ENCODE results near the gene PNISR.

PNISR gene

DNA sequence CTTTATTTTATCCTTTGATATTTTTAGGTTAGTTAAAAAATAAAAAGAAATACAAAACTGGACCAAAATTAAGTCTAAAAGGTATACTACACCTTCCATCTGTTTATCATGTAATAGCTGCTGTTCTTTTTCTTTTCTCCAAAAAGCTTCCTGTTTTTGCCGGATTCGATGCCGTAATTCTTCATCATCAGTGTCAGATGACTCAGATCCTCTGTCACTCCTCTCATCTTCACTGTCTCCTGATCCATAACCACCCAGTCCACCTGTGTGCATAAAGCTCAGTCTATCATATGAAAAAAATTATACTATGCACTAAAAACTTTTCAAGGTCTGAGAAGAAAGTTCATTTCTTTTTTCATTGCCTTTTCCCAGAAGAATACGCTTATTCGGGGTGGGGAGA, 22.7 kb downstream of the PNISR start:
- no peaks in the 10 kb centered on the region for H3K4me1 ChIP-seq (ENCODE audit: insufficient read depth, low read length)
- no peak overlapping the region for H3K4me3 ChIP-seq (ENCODE audit: low read length)
- H3K9me3 ChIP-seq (ENCODE audit: insufficient read depth, low read depth, low read length): no peaks in the 10 kb centered on the region
- no peak overlapping the region for H3K9ac ChIP-seq (ENCODE audit: low read depth, low read length)
- H3K27me3 ChIP-seq (ENCODE audit: insufficient read depth, low read length): no peaks in the 10 kb centered on the region
- H3K27ac ChIP-seq (ENCODE audit: low read length): no peak overlapping the region
- H3K36me3 ChIP-seq (ENCODE audit: insufficient read depth, low read depth, low read length): peaks cover 100% of the 10 kb centered on the region

DNA sequence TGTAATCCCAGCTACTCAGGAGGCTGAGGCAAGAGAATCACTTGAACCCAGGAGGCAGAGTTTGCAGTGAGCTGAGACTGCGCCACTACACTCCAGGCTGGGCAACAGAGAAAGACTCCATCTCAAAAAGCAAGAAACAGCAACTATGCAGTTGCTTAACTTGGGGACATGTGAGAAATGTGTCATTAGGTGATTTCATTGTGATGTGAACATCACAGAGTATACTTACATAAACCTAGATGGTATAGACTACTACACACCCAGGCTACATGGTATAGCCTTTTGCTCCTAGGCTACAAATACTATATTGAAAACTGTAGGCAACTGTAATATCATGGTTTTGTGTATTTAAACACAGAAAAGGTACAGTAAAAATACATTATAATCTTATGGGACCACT, 27.8 kb downstream of the PNISR start:
- no peaks in the 10 kb centered on the region for H3K9me3 ChIP-seq (ENCODE audit: insufficient read depth, low read depth, low read length)
- peaks cover 3% of the 10 kb centered on the region; the same call in 1 of the 2 replicates for H3K4me1 ChIP-seq (ENCODE audit: insufficient read depth, low read length)
- H3K27me3 ChIP-seq (ENCODE audit: insufficient read depth, low read length): no peaks in the 10 kb centered on the region
- H3K36me3 ChIP-seq (ENCODE audit: insufficient read depth, low read depth, low read length): peaks cover 51% of the 10 kb centered on the region
- no peak overlapping the region for H3K4me3 ChIP-seq (ENCODE audit: low read length)
- H3K27ac ChIP-seq (ENCODE audit: low read length): no peak overlapping the region
- H3K9ac ChIP-seq (ENCODE audit: low read depth, low read length): no peak overlapping the region

DNA sequence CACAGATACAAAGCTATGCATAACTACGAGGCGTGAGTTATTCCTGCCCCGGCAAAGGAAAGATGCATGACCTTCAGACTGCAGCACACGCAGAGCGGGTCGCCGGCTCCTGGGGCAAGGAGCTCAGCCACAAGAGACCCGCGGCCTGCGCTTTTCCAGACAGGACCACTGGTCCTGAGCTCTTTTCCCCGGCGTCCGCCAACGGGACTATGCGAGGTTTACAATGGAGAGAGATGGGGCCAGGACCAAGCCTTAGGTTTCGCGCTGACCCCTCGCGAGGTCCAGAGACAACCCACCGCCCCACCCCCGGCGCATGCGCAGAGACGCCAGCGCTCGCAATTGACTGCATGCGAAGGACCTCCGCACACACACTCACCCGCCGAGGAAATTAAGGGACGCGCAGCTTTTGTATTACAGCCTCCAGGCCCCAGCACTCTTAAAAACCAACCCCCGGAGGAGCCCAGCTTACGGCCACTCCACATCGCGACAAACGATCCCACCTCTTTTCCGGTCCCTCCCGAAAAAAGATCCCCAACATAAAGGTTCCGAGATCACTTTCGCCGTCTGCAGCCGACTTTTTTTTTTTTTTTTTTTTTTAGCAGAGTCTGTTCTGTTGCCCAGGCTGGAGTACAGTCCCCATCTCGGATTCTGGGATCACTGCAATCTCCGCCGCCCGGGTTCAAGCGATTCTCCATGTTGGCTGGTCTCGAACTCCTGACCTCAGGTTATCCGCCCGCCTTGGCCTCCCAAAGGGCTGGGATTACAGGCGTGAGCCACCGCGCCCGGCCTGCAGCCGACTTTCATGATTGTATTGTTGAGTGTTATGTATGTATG, 31.2 kb downstream of the PNISR start, which contains the start of gene COQ3:
Gene COQ3 (minus strand): TSS at position 498 of the 834 bp plus-strand sequence. CDS start 16 bp downstream, at position 482.
- Histone ChIP-seq H3K27ac (ENCODE audit: low read length) (peak within 1 kb of the TSS; percentile 74), H3K4me1 (ENCODE audit: insufficient read depth, low read length) (peaks cover 3% of the 10 kb centered on the region; the same call in 1 of the 2 replicates), H3K27me3 (ENCODE audit: insufficient read depth, low read length) (no peaks in the 10 kb centered on the region), H3K9ac (ENCODE audit: low read depth, low read length) (peak within 1 kb of the TSS; percentile 97), H3K9me3 (ENCODE audit: insufficient read depth, low read depth, low read length) (no peaks in the 10 kb centered on the region), H3K4me3 (ENCODE audit: low read length) (peak within 1 kb of the TSS; percentile 93), H3K36me3 (ENCODE audit: insufficient read depth, low read depth, low read length) (peaks cover 17% of the 10 kb centered on the region)

DNA sequence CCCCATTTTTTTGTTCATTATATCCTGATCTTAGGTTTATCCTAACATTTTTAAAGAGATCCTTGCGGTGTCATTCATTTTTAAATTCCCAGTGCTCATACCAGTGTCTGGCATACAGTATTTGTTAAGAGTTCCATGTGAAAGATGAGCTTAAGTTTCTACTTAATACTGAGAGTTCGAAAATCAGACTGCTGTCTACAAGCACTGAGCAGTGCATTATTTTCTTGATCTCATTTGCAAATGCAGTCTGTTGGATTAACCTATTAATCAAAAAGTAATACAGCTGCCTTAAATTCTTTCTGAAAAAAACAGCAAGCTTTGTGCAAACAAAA, 31.8 kb downstream of the PNISR start:
- Histone ChIP-seq H3K9me3 (ENCODE audit: insufficient read depth, low read depth, low read length) (no peaks in the 10 kb centered on the region), H3K27ac (ENCODE audit: low read length) (peak overlapping the region; percentile 74), H3K27me3 (ENCODE audit: insufficient read depth, low read length) (no peaks in the 10 kb centered on the region), H3K4me1 (ENCODE audit: insufficient read depth, low read length) (peaks cover 3% of the 10 kb centered on the region; the same call in 1 of the 2 replicates), H3K36me3 (ENCODE audit: insufficient read depth, low read depth, low read length) (peaks cover 12% of the 10 kb centered on the region), H3K4me3 (ENCODE audit: low read length) (peak overlapping the region; percentile 93), H3K9ac (ENCODE audit: low read depth, low read length) (peak overlapping the region; percentile 97)

DNA sequence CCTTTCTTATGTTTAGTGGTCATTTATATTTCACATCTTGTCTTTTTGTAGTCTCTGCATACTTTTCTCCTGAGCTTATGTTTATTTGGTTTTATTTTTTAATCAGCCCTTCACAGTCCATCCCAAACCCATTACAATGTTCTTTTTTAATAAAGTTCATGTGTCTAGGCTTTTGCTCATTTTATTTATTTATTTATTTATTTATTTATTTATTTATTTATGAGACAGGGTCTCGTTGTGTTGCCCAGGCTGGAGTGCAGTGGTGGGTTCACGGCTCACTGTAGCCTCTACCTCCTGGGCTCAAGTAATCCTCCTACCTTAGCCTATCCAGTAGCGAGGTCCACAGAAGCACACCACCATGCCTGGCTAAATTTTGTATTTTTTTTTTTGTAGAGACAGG, 34.2 kb downstream of the PNISR start:
- Histone ChIP-seq H3K36me3 (ENCODE audit: insufficient read depth, low read depth, low read length) (no peaks in the 10 kb centered on the region), H3K27me3 (ENCODE audit: insufficient read depth, low read length) (no peaks in the 10 kb centered on the region), H3K27ac (ENCODE audit: low read length) (no peak overlapping the region)

DNA sequence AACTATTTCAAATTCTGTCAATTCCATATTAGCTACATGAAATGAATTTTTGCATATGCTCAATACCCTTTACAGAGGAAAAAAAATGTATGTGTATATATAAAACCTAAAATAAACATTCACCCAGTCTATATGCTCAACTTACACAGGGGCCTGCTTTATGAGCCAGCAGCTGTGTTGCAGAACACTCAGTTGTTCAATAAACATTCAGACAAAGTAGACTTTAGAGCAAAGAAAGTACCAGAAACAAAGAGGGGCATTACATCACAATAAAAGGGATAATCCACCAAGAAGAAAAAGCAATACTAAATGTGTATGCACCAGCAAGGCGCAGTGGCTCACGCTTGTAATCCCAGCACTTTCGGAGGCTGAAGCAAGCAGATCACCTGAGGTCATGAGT, 40.6 kb downstream of the PNISR start:
- no peak overlapping the region for H3K4me3 ChIP-seq (ENCODE audit: low read length)

More for the DNA sequence above, 34.2 kb downstream of the PNISR start:
- H3K4me3 ChIP-seq (ENCODE audit: low read length): no peak overlapping the region
- H3K9me3 ChIP-seq (ENCODE audit: insufficient read depth, low read depth, low read length): no peaks in the 10 kb centered on the region
- peaks cover 3% of the 10 kb centered on the region; the same call in 1 of the 2 replicates for H3K4me1 ChIP-seq (ENCODE audit: insufficient read depth, low read length)
- H3K9ac ChIP-seq (ENCODE audit: low read depth, low read length): no peak overlapping the region

DNA sequence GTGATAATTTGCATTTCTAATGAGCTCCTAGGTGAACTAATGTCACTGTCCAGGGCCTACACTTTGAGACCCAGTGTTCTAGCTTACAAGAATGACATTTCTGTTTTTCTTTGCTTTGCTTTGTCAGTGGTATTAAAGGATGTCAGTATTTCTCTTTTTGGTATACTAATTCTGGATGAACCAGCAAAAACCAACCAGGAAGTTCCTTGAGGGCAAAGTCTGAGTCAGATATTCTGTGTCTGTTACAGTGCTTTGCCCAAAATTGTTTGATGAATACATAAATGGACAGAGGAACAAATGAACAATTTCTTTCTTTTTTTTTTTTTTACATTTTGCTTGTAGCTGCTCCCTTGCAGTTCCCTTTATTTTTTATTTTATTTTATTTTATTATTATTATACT, 46.5 kb downstream of the PNISR start:
- no peaks in the 10 kb centered on the region for H3K36me3 ChIP-seq (ENCODE audit: insufficient read depth, low read depth, low read length)

More for the DNA sequence above, 40.6 kb downstream of the PNISR start:
- H3K9me3 ChIP-seq (ENCODE audit: insufficient read depth, low read depth, low read length): no peaks in the 10 kb centered on the region
- H3K4me1 ChIP-seq (ENCODE audit: insufficient read depth, low read length): no peaks in the 10 kb centered on the region
- H3K27ac ChIP-seq (ENCODE audit: low read length): no peak overlapping the region
- H3K36me3 ChIP-seq (ENCODE audit: insufficient read depth, low read depth, low read length): no peaks in the 10 kb centered on the region
- no peak overlapping the region for H3K9ac ChIP-seq (ENCODE audit: low read depth, low read length)
- H3K27me3 ChIP-seq (ENCODE audit: insufficient read depth, low read length): no peaks in the 10 kb centered on the region

DNA sequence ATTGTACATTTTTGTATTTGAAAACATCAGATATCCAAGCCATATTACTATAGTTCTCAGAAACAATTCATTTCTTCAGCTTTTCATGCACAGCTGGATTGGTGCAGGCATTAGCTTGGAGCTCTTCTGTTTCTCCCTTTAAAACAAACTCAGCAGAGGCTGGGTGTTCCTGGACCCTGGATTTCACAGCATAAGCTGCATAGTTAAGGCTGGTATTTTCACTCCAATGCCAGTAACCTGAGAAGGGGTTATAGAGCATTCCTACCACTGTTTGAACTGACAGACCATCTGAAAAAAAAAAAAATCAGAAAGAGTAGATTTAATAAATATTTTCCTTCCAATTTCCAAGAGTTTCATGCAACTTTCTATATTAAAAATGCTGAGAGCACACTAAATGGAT, 55.6 kb downstream of the PNISR start:
- H3K36me3 ChIP-seq (ENCODE audit: insufficient read depth, low read depth, low read length): no peaks in the 10 kb centered on the region
- H3K4me1 ChIP-seq (ENCODE audit: insufficient read depth, low read length): peaks cover 7% of the 10 kb centered on the region
- no peak overlapping the region for H3K9ac ChIP-seq (ENCODE audit: low read depth, low read length)
- H3K4me3 ChIP-seq (ENCODE audit: low read length): no peak overlapping the region
- no peak overlapping the region for H3K27ac ChIP-seq (ENCODE audit: low read length)
- H3K27me3 ChIP-seq (ENCODE audit: insufficient read depth, low read length): no peaks in the 10 kb centered on the region
- no peaks in the 10 kb centered on the region for H3K9me3 ChIP-seq (ENCODE audit: insufficient read depth, low read depth, low read length)

More for the DNA sequence above, 46.5 kb downstream of the PNISR start:
- H3K4me3 ChIP-seq (ENCODE audit: low read length): no peak overlapping the region
- H3K27me3 ChIP-seq (ENCODE audit: insufficient read depth, low read length): no peaks in the 10 kb centered on the region
- H3K4me1 ChIP-seq (ENCODE audit: insufficient read depth, low read length): no peaks in the 10 kb centered on the region
- H3K27ac ChIP-seq (ENCODE audit: low read length): no peak overlapping the region
- H3K9me3 ChIP-seq (ENCODE audit: insufficient read depth, low read depth, low read length): no peaks in the 10 kb centered on the region
- H3K9ac ChIP-seq (ENCODE audit: low read depth, low read length): no peak overlapping the region

DNA sequence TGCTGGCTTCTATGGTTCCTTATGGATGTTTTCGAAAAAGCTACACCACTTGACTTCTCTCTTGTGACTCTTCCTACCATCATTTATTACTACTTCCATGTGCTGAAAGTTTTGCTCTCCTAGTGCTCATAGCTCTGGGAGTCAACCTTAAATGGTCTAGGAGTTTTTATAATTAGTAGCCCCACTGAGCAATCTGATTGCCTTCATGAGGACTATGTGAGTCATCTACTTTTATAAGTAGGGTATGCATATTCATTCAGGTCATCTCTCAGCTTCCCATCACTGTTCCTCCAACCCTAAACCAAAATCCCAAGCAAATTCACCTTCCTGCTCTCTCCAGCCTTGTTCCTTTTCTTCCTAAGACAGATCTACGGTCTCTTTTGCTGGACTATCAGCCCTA, 58.3 kb downstream of the PNISR start:
- Histone ChIP-seq H3K36me3 (ENCODE audit: insufficient read depth, low read depth, low read length) (no peaks in the 10 kb centered on the region), H3K9me3 (ENCODE audit: insufficient read depth, low read depth, low read length) (no peaks in the 10 kb centered on the region), H3K9ac (ENCODE audit: low read depth, low read length) (no peak overlapping the region), H3K4me3 (ENCODE audit: low read length) (no peak overlapping the region), H3K27me3 (ENCODE audit: insufficient read depth, low read length) (no peaks in the 10 kb centered on the region), H3K4me1 (ENCODE audit: insufficient read depth, low read length) (peaks cover 7% of the 10 kb centered on the region), H3K27ac (ENCODE audit: low read length) (no peak overlapping the region)

DNA sequence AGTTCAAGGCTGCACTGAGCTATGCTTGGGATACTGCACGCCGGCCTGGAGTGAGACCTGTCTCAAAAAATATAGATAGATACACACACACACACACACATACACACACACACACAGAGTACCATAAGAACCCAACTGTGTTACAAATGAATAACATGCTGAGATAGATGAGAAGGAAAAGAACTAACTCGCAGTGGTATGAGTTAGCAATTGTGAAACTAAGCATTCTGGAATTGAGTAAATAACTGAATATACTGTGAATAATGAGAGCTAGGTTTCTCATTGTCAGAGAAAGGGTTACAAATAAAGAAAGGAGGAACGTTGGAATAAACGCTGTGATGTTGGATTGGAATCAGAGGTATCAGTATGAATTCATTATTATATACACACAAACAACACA, 61.1 kb downstream of the PNISR start:
- Histone ChIP-seq H3K9me3 (ENCODE audit: insufficient read depth, low read depth, low read length) (no peaks in the 10 kb centered on the region), H3K36me3 (ENCODE audit: insufficient read depth, low read depth, low read length) (no peaks in the 10 kb centered on the region), H3K27me3 (ENCODE audit: insufficient read depth, low read length) (no peaks in the 10 kb centered on the region), H3K4me1 (ENCODE audit: insufficient read depth, low read length) (no peaks in the 10 kb centered on the region), H3K27ac (ENCODE audit: low read length) (no peak overlapping the region), H3K9ac (ENCODE audit: low read depth, low read length) (no peak overlapping the region), H3K4me3 (ENCODE audit: low read length) (no peak overlapping the region)

DNA sequence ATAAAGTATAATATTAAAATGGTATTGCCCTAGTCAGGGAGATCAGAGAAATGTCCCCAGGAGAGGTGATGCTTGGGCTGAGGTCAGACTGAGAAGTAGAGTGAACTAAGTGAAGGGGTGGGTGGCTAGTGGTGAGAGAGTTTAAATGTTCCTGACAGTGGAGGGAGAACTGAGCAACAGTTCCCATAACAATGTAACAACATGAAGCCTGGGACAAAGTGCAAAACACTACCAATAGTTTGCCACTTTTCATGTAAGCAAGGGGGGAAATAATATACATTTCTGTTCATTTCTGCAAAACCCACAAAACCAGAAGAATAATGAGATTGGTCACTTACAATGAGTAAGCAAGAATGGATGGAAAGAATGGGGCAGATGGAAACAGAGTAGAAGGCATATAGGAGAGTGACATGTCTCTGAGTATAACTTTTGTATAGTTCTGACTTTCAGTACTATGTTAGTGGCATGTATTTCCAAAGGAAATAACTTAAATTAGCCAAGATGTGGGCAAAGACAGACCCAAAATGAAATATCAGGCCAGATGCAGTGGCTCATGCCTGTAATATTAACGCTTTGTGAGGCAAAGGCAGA, 62.3 kb downstream of the PNISR start:
- Histone ChIP-seq H3K27me3 (ENCODE audit: insufficient read depth, low read length) (no peaks in the 10 kb centered on the region), H3K9ac (ENCODE audit: low read depth, low read length) (no peak overlapping the region), H3K27ac (ENCODE audit: low read length) (no peak overlapping the region), H3K4me3 (ENCODE audit: low read length) (no peak overlapping the region), H3K36me3 (ENCODE audit: insufficient read depth, low read depth, low read length) (no peaks in the 10 kb centered on the region), H3K4me1 (ENCODE audit: insufficient read depth, low read length) (no peaks in the 10 kb centered on the region), H3K9me3 (ENCODE audit: insufficient read depth, low read depth, low read length) (no peaks in the 10 kb centered on the region)

DNA sequence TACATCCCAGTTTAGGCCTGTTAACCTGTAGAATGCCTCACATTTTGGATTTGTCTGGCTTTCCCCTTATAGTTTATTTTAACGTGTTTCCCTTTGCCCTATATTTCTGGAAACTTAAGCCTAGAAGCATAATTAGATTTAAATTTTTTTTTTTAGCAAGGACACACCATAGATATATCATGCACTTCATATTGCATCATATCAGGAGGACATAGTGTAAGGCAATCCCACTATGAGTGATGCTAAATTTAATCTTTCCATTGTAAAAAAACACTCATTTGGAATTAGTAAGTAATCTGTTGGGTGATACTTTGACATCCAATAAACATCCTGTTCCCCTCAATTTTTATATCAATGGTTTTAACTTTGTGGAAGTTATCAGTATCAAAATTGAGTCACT, 65.3 kb downstream of the PNISR start:
- Histone ChIP-seq H3K9ac (ENCODE audit: low read depth, low read length) (no peak overlapping the region), H3K9me3 (ENCODE audit: insufficient read depth, low read depth, low read length) (no peaks in the 10 kb centered on the region), H3K27me3 (ENCODE audit: insufficient read depth, low read length) (no peaks in the 10 kb centered on the region), H3K4me3 (ENCODE audit: low read length) (no peak overlapping the region), H3K36me3 (ENCODE audit: insufficient read depth, low read depth, low read length) (no peaks in the 10 kb centered on the region), H3K4me1 (ENCODE audit: insufficient read depth, low read length) (no peaks in the 10 kb centered on the region), H3K27ac (ENCODE audit: low read length) (no peak overlapping the region)

Measured in iPS-20b (cell line).